ENCODE data around the gene PKD1L1. TPM values are rescaled to one million over a fixed set of nuclear protein-coding genes. Genes with fewer than 3 reads are reported as not detected.

The PKD1L1 gene
- total RNA-seq, 1 experiment from 2014 or later: 0.17 TPM

GRCh38 chr7:47808321-47808720 is 139.9 kb downstream of the PKD1L1 start:
- no peak overlapping the region for H2AK5ac ChIP-seq (ENCODE audit: insufficient read length, low read length)
- H4K20me1 ChIP-seq (ENCODE audit: control insufficient read depth, insufficient read depth, insufficient read length): no peaks in the 10 kb centered on the region
- no peak for TF ChIP-seq CTCF (conservative IDR thresholded peaks at IDR 0.05)
- H3K27me3 ChIP-seq (ENCODE audit: insufficient read depth, low read length): no peaks in the 10 kb centered on the region
- H3K9ac ChIP-seq (ENCODE audit: extremely low read depth, insufficient read length, low read length): no peak overlapping the region
- H3T11ph ChIP-seq (ENCODE audit: low read length): no peak overlapping the region
- no peak overlapping the region for H2BK12ac ChIP-seq (ENCODE audit: insufficient read length, low read depth, low read length)
- no CpG with 5 or more reads among the region's 7 CpGs for WGBS (ENCODE audit: extremely low coverage, insufficient read length, low lambda C conversion rate)
- no peak overlapping the region for H2BK15ac ChIP-seq (ENCODE audit: low read depth, low read length)
- H2BK5ac ChIP-seq (ENCODE audit: insufficient read length, low read length): no peak overlapping the region
- H3K79me2 ChIP-seq (ENCODE audit: insufficient read depth, low read length): no peaks in the 10 kb centered on the region
- Mint-ChIP-seq H3K4me1 (peaks cover 0 to 2% of the 10 kb centered on the region in 2 experiments; a peak in 1 of 4 replicates), H3K36me3 (ENCODE audit: insufficient read depth in 1 of 3, low read depth in 3 of 3) (no peaks in the 10 kb centered on the region), H3K27me3 (ENCODE audit: low read depth) (peaks cover 3% of the 10 kb centered on the region; the same call in 1 of the 2 replicates), H3K4me3 (no peak overlapping the region), H3K27ac (no peak overlapping the region), H3K9me3 (no peaks in the 10 kb centered on the region)
- H2BK20ac ChIP-seq (ENCODE audit: low read depth, low read length, poor library complexity, severe bottlenecking): no peak overlapping the region
- H4K91ac ChIP-seq (ENCODE audit: insufficient read length, low read depth, low read length): no peak overlapping the region
- no peak for DNase-seq
- no peaks in the 10 kb centered on the region for H3K9me3 ChIP-seq (ENCODE audit: control insufficient read depth, low read depth, low read length)
- H3K79me1 ChIP-seq (ENCODE audit: insufficient read depth, low read depth, low read length, poor library complexity, severe bottlenecking): no peaks in the 10 kb centered on the region
- H2AFZ ChIP-seq (ENCODE audit: low read length): no peak overlapping the region
- H4K8ac ChIP-seq (replicated peaks; ENCODE audit: insufficient read length, low read depth, low read length): no peak overlapping the region
- H3K4me1 ChIP-seq (ENCODE audit: insufficient read depth, low read length): no peaks in the 10 kb centered on the region
- H3K27ac ChIP-seq (ENCODE audit: insufficient read length, low read depth, low read length): no peak overlapping the region
- no peak overlapping the region for H3K18ac ChIP-seq (ENCODE audit: insufficient read length, low read depth, low read length)
- no peak overlapping the region for H3K14ac ChIP-seq (ENCODE audit: insufficient read depth, low read length)
- H3K23me2 ChIP-seq (ENCODE audit: insufficient read length, low read depth, low read length, poor library complexity, severe bottlenecking): no peaks in the 10 kb centered on the region
- no peak overlapping the region for H4K5ac ChIP-seq (ENCODE audit: insufficient read length, low read depth, low read length)
- no peak overlapping the region for H3K56ac ChIP-seq (ENCODE audit: insufficient read length, low read depth, low read length)
- no peak overlapping the region for H3K23ac ChIP-seq (ENCODE audit: insufficient read length, low read depth, low read length)
- no peak overlapping the region for H3K4ac ChIP-seq (ENCODE audit: low read depth, low read length)
- H2BK120ac ChIP-seq (ENCODE audit: low read depth, low read length, poor library complexity, severe bottlenecking): no peak overlapping the region
- H3K4me2 ChIP-seq (ENCODE audit: insufficient read depth, insufficient read length, low read length): no peak overlapping the region
